ENCODE measurements around the gene NASP. TPM values are rescaled to one million over a fixed set of nuclear protein-coding genes. Genes with fewer than 3 reads are reported as not detected.

NASP gene
- total and polyA plus RNA-seq, 2 of the 13 experiments (the other 11 are each of a cell fraction or from before 2014, with no cell fraction given) = 132 to 256 TPM

- TF ChIP-seq MXI1 (IDR thresholded peaks at IDR 0.05; ENCODE audit: borderline replicate concordance, low read depth, low read length) = no peak; the same call in 1 of the 3 replicates
- TF ChIP-seq SCMH1 (CRISPR knock-in tag; IDR thresholded peaks at IDR 0.05; ENCODE audit: borderline replicate concordance) = no peak
- no peak; the same call in 1 of the 2 replicates for TF ChIP-seq HOXA5 (CRISPR knock-in tag; IDR thresholded peaks at IDR 0.05)
- TF ChIP-seq ONECUT2 (CRISPR knock-in tag; IDR thresholded peaks at IDR 0.05) = no peak
- TF ChIP-seq, protein P1, sequence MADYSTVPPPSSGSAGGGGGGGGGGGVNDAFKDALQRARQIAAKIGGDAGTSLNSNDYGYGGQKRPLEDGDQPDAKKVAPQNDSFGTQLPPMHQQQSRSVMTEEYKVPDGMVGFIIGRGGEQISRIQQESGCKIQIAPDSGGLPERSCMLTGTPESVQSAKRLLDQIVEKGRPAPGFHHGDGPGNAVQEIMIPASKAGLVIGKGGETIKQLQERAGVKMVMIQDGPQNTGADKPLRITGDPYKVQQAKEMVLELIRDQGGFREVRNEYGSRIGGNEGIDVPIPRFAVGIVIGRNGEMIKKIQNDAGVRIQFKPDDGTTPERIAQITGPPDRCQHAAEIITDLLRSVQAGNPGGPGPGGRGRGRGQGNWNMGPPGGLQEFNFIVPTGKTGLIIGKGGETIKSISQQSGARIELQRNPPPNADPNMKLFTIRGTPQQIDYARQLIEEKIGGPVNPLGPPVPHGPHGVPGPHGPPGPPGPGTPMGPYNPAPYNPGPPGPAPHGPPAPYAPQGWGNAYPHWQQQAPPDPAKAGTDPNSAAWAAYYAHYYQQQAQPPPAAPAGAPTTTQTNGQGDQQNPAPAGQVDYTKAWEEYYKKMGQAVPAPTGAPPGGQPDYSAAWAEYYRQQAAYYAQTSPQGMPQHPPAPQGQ (CRISPR knock-in tag; IDR thresholded peaks at IDR 0.05; ENCODE audit: borderline replicate concordance) = no peak
- TF ChIP-seq CBX2 (IDR thresholded peaks at IDR 0.05; ENCODE audit: low read depth, low read length) = no peak
- TF ChIP-seq CBX2 (CRISPR knock-in tag; IDR thresholded peaks at IDR 0.05; ENCODE audit: low read depth) = no peak
- TF ChIP-seq, protein P2, sequence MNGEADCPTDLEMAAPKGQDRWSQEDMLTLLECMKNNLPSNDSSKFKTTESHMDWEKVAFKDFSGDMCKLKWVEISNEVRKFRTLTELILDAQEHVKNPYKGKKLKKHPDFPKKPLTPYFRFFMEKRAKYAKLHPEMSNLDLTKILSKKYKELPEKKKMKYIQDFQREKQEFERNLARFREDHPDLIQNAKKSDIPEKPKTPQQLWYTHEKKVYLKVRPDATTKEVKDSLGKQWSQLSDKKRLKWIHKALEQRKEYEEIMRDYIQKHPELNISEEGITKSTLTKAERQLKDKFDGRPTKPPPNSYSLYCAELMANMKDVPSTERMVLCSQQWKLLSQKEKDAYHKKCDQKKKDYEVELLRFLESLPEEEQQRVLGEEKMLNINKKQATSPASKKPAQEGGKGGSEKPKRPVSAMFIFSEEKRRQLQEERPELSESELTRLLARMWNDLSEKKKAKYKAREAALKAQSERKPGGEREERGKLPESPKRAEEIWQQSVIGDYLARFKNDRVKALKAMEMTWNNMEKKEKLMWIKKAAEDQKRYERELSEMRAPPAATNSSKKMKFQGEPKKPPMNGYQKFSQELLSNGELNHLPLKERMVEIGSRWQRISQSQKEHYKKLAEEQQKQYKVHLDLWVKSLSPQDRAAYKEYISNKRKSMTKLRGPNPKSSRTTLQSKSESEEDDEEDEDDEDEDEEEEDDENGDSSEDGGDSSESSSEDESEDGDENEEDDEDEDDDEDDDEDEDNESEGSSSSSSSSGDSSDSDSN (CRISPR knock-in tag; IDR thresholded peaks at IDR 0.05) = peak; percentile 39; the same call in 1 of the 2 replicates
- TF ChIP-seq, protein P3, sequence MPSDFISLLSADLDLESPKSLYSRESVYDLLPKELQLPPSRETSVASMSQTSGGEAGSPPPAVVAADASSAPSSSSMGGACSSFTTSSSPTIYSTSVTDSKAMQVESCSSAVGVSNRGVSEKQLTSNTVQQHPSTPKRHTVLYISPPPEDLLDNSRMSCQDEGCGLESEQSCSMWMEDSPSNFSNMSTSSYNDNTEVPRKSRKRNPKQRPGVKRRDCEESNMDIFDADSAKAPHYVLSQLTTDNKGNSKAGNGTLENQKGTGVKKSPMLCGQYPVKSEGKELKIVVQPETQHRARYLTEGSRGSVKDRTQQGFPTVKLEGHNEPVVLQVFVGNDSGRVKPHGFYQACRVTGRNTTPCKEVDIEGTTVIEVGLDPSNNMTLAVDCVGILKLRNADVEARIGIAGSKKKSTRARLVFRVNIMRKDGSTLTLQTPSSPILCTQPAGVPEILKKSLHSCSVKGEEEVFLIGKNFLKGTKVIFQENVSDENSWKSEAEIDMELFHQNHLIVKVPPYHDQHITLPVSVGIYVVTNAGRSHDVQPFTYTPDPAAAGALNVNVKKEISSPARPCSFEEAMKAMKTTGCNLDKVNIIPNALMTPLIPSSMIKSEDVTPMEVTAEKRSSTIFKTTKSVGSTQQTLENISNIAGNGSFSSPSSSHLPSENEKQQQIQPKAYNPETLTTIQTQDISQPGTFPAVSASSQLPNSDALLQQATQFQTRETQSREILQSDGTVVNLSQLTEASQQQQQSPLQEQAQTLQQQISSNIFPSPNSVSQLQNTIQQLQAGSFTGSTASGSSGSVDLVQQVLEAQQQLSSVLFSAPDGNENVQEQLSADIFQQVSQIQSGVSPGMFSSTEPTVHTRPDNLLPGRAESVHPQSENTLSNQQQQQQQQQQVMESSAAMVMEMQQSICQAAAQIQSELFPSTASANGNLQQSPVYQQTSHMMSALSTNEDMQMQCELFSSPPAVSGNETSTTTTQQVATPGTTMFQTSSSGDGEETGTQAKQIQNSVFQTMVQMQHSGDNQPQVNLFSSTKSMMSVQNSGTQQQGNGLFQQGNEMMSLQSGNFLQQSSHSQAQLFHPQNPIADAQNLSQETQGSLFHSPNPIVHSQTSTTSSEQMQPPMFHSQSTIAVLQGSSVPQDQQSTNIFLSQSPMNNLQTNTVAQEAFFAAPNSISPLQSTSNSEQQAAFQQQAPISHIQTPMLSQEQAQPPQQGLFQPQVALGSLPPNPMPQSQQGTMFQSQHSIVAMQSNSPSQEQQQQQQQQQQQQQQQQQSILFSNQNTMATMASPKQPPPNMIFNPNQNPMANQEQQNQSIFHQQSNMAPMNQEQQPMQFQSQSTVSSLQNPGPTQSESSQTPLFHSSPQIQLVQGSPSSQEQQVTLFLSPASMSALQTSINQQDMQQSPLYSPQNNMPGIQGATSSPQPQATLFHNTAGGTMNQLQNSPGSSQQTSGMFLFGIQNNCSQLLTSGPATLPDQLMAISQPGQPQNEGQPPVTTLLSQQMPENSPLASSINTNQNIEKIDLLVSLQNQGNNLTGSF (CRISPR knock-in tag; IDR thresholded peaks at IDR 0.05) = peak; percentile 54; the same call in 1 of the 2 replicates
- peak; percentile 43; the same call in 1 of the 2 replicates for TF ChIP-seq ZBTB7B (CRISPR knock-in tag; IDR thresholded peaks at IDR 0.05)
- TF ChIP-seq HMG20B (CRISPR knock-in tag; conservative IDR thresholded peaks at IDR 0.05) = no peak
- TF ChIP-seq ZNF660 (CRISPR knock-in tag; IDR thresholded peaks at IDR 0.05; ENCODE audit: borderline replicate concordance, low read depth) = no peak
- TF ChIP-seq ATF7-NPFF (CRISPR knock-in tag; IDR thresholded peaks at IDR 0.05; ENCODE audit: low read depth) = 0 out of 2 replicates have a peak, but pooled peaks have one; percentile 59
- TF ChIP-seq ZFP41 (CRISPR knock-in tag; IDR thresholded peaks at IDR 0.05; ENCODE audit: borderline replicate concordance) = no peak; the same call in 1 of the 2 replicates
- no peak for TF ChIP-seq ZNF75D (CRISPR knock-in tag; IDR thresholded peaks at IDR 0.05; ENCODE audit: borderline replicate concordance)
- no peak for TF ChIP-seq ZNF556 (CRISPR knock-in tag; IDR thresholded peaks at IDR 0.05; ENCODE audit: borderline replicate concordance)
- TF ChIP-seq PLRG1 (conservative IDR thresholded peaks at IDR 0.05) = no peak
- no peak for TF ChIP-seq SMC3 (IDR thresholded peaks at IDR 0.05; ENCODE audit: low read length)
- no peak for TF ChIP-seq RAD21 (CRISPR knock-in tag; IDR thresholded peaks at IDR 0.05)
- TF ChIP-seq MAZ (IDR thresholded peaks at IDR 0.05; ENCODE audit: borderline replicate concordance, low read depth, low read length) = 0 out of 2 replicates have a peak, but pooled peaks have one; percentile 14
- no peak for TF ChIP-seq MAZ (CRISPR knock-in tag; IDR thresholded peaks at IDR 0.05; ENCODE audit: low read depth)
These were observed at the start of gene NASP (continued) for GRCh38 chr1:45583666-45584350.

Data from HepG2 (cell line).